HL-60 (cell line): ENCODE data around the gene SLC12A8.

Experiments
- DNase-seq, 2 experiments: peaks; one replicate each; pipeline ENCODE4 v3.0.0-alpha.2; 2010 to 2020; ENCODE audit warnings: low read depth in 1 of 2, low spot score in 1 of 2
- H3K27ac ChIP-seq: fragments of 250-450 bp; sonication (Bioruptor Pico); replicated peaks from 2 replicates; pipeline ENCODE4 v1.5.1; 2020; ENCODE audit warnings: mild to moderate bottlenecking, moderate library complexity
- H3K27me3 ChIP-seq: fragments of 250-450 bp; sonication (Bioruptor Pico); 2 replicates; pipeline ENCODE4 v1.5.1; 2021; ENCODE audit warnings: mild to moderate bottlenecking, moderate library complexity; ENCODE audit not compliant: insufficient read depth, poor library complexity, severe bottlenecking
- H3K4me3 ChIP-seq: replicated peaks from 2 replicates; pipeline ENCODE4 v1.5.1; 2011; ENCODE audit warnings: mild to moderate bottlenecking, control low read depth, low read length; ENCODE audit not compliant: insufficient read depth
- GABPA ChIP-seq: IDR thresholded peaks from 2 replicates; pipeline ENCODE4 v1.6.1; 2012; ENCODE audit warnings: low read depth
- POLR2AphosphoS5 ChIP-seq: IDR thresholded peaks from 2 replicates; pipeline ENCODE4 v1.6.1; 2012; ENCODE audit warnings: low read depth
- REST ChIP-seq: IDR thresholded peaks from 2 replicates; pipeline ENCODE4 v1.6.1; 2012; ENCODE audit warnings: low read depth; ENCODE audit not compliant: insufficient replicate concordance
- SPI1 ChIP-seq: IDR thresholded peaks from 2 replicates; pipeline ENCODE4 v1.6.1; 2012; ENCODE audit warnings: low read depth, mild to moderate bottlenecking, borderline replicate concordance
- TF ChIP-seq, protein P1 (sequence below): IDR thresholded peaks from one replicate; pipeline ENCODE4 v1.5.1; 2011; ENCODE audit warnings: low read length, control low read depth, inconsistent platforms; ENCODE audit not compliant: insufficient read depth

The SLC12A8 gene

DNA sequence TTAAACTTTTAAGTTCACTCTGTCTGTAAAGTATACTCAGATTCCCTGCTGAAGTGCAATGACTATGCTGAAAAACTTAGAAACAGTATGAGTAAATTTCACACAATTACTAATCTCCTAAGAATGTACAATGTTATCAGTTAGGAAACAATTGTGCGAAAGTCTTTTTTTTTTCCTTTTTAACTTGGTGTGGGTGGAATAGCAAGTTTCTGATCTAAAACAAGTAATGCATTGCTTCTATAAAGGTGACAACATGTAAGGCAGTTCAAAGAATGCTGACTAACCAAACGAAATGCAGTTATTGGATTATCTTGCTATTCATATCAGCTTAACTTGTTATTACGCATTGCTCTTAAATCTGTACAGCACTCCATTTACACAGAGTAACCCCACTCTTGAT, 19.3 kb upstream of the SLC12A8 start:
- DNase-seq: no peak
- Histone ChIP-seq H3K27ac (no peak overlapping the region), H3K27me3 (no peaks in the 10 kb centered on the region), H3K4me3 (no peak overlapping the region)
- TF ChIP-seq POLR2AphosphoS5 (no peak), GABPA (no peak), REST (no peak), SPI1 (no peak)

DNA sequence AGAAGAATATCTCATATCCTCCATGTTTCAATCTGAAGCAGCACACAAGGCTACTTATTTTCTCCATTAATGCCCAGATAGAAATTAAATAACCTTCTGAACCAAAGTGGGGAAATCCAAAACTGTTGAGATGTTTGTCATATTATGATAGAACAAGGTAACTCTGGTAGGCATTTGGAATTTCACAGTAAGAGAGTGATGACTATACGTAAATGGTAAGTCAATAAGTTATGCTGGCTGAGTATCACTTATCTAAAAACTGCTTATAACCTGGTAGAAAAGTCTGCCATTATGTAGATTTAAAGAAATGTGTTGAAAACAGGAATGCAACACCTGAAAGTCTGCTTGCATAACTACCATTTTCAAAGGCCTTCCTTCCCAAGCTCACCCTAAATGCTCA, 17.2 kb upstream of the SLC12A8 start:
- H3K27ac ChIP-seq: no peak overlapping the region
- no peak for DNase-seq
- H3K27me3 ChIP-seq: no peaks in the 10 kb centered on the region
- TF ChIP-seq GABPA (no peak), REST (no peak), SPI1 (no peak), POLR2AphosphoS5 (no peak)
- TF ChIP-seq, protein P1, sequence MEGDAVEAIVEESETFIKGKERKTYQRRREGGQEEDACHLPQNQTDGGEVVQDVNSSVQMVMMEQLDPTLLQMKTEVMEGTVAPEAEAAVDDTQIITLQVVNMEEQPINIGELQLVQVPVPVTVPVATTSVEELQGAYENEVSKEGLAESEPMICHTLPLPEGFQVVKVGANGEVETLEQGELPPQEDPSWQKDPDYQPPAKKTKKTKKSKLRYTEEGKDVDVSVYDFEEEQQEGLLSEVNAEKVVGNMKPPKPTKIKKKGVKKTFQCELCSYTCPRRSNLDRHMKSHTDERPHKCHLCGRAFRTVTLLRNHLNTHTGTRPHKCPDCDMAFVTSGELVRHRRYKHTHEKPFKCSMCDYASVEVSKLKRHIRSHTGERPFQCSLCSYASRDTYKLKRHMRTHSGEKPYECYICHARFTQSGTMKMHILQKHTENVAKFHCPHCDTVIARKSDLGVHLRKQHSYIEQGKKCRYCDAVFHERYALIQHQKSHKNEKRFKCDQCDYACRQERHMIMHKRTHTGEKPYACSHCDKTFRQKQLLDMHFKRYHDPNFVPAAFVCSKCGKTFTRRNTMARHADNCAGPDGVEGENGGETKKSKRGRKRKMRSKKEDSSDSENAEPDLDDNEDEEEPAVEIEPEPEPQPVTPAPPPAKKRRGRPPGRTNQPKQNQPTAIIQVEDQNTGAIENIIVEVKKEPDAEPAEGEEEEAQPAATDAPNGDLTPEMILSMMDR: no peak
- no peak overlapping the region for H3K4me3 ChIP-seq

DNA sequence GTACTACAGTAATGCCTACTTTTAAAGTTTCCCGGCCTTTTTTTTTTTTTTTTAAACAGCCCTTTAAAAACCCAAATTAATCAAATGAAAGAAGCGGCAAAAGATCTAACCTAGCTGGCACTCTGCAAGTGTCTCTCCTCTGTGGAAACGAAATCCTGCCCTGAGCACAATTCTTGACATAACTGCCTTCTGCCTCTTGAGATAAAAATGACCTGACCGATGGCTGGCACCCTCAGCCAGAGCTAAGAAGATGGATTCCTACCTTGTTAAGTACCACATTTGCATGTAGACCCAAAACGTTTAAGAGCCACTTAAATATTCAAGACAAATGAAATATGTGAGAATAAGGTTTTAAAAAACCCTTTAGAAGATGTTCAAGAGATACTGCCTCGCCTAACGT, 16.6 kb upstream of the SLC12A8 start:
- no peak for DNase-seq
- H3K27me3 ChIP-seq: no peaks in the 10 kb centered on the region
- no peak overlapping the region for H3K27ac ChIP-seq
- H3K4me3 ChIP-seq: no peak overlapping the region
- no peak for TF ChIP-seq SPI1
- TF ChIP-seq, protein P1: no peak
- no peak for TF ChIP-seq POLR2AphosphoS5
- TF ChIP-seq GABPA: no peak
- no peak for TF ChIP-seq REST

DNA sequence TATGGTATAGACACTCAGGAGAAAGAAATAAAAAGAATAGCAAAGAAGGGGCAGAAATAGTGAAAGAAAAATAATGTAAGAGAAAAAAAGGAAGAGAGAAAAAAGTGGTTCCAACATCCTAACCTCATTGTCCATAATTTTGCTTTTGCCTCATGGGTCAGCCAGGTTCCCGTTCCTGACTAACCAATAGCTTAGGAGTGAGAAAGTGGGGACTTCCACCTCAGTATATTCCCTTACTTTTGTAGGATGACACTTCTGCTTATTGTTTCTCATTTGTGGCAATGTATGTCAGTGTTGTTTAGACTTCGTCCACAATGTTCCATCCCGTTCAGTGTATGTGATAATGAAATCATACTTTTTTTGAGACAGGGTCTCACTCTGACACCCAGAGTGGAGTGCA, 9.3 kb upstream of the SLC12A8 start:
- Histone ChIP-seq H3K27me3 (no peaks in the 10 kb centered on the region), H3K4me3 (no peak overlapping the region), H3K27ac (no peak overlapping the region)
- no peak for TF ChIP-seq POLR2AphosphoS5
- TF ChIP-seq, protein P1: no peak
- no peak for TF ChIP-seq GABPA
- no peak for TF ChIP-seq REST
- no peak for TF ChIP-seq SPI1
- no peak for DNase-seq
